Measurements from ENCODE around the gene MICALL1. TPM values are rescaled to one million over a fixed set of nuclear protein-coding genes. Genes with fewer than 3 reads are reported as not detected.

MICALL1 gene, protein sequence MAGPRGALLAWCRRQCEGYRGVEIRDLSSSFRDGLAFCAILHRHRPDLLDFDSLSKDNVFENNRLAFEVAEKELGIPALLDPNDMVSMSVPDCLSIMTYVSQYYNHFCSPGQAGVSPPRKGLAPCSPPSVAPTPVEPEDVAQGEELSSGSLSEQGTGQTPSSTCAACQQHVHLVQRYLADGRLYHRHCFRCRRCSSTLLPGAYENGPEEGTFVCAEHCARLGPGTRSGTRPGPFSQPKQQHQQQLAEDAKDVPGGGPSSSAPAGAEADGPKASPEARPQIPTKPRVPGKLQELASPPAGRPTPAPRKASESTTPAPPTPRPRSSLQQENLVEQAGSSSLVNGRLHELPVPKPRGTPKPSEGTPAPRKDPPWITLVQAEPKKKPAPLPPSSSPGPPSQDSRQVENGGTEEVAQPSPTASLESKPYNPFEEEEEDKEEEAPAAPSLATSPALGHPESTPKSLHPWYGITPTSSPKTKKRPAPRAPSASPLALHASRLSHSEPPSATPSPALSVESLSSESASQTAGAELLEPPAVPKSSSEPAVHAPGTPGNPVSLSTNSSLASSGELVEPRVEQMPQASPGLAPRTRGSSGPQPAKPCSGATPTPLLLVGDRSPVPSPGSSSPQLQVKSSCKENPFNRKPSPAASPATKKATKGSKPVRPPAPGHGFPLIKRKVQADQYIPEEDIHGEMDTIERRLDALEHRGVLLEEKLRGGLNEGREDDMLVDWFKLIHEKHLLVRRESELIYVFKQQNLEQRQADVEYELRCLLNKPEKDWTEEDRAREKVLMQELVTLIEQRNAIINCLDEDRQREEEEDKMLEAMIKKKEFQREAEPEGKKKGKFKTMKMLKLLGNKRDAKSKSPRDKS
- total RNA-seq (2014; rRNA removed; shearing (Covaris generic)) (41.4 and 46.0 TPM in 2 replicates), polyA plus RNA-seq (2016; fragmentation: Nextera tagmentation; extraction: Ambion mirVana) (7.5 and 8.0 TPM in 2 replicates)

- Histone ChIP-seq H3K79me2 (ENCODE audit: insufficient read depth) (peaks cover 43% of the 10 kb centered on the region), H3K36me3 (ENCODE audit: low read depth) (no peaks in the 10 kb centered on the region), H3K27ac (peak within 1 kb of the TSS; percentile 99), H3K9me3 (ENCODE audit: low read depth) (no peaks in the 10 kb centered on the region), H3K9ac (peak within 1 kb of the TSS; percentile 85), H3K9me2 (ENCODE audit: insufficient read depth) (no peaks in the 10 kb centered on the region), H3K4me3 (peak within 1 kb of the TSS; percentile 91), H3K4me1 (ENCODE audit: insufficient read depth) (peaks cover 36% of the 10 kb centered on the region), H2AFZ (peak within 1 kb of the TSS; percentile 55), H3K27me3 (replicated peaks; ENCODE audit: insufficient read depth) (no peaks in the 10 kb centered on the region), H3F3A (ENCODE audit: insufficient read depth) (peaks cover 13% of the 10 kb centered on the region), H3K4me2 (ENCODE audit: unreplicated experiment) (peak within 1 kb of the TSS; percentile 96), H4K20me1 (ENCODE audit: insufficient read depth) (peaks cover 7% of the 10 kb centered on the region; the same call in 1 of the 2 replicates)
- TF ChIP-seq EZH2 (IDR thresholded peaks at IDR 0.05; ENCODE audit: insufficient read depth, poor library complexity, severe bottlenecking) (no peak), EZH2phosphoT487 (IDR thresholded peaks at IDR 0.05; ENCODE audit: insufficient read depth, low read depth) (no peak)
- in situ Hi-C loops (cut with MboI): no loop called here
- peak; percentile 91 for DNase-seq
- WGBS, 2 experiments (ENCODE audit: low coverage in 1 of 2, low lambda C conversion rate in 2 of 2, missing lambda C conversion rate in 2 of 2): 4 to 8% methylated on average over 33 to 86 of the region's 90 CpGs
These were observed at the start of gene MICALL1 for GRCh38 chr22:37905534-37906363. TSS of gene MICALL1 (plus strand) at chr22:37906297. CDS start at chr22:37906423, 126 bp downstream.

GRCh38 chr22:37860796-37861421, 45.2 kb upstream of the MICALL1 start:
- H3K4me3 ChIP-seq: no peak overlapping the region
- 0 out of 2 replicates have a peak, but pooled peaks cover 10% of the 10 kb centered on the region for H3K4me1 ChIP-seq (ENCODE audit: insufficient read depth)
- no peaks in the 10 kb centered on the region for H3K9me3 ChIP-seq (ENCODE audit: low read depth)
- peaks cover 65% of the 10 kb centered on the region for H3K36me3 ChIP-seq (ENCODE audit: low read depth)
- no peak overlapping the region for H3K9ac ChIP-seq
- no peak overlapping the region for H2AFZ ChIP-seq
- in situ Hi-C loops (cut with MboI): no loop called here
- WGBS, 2 experiments (ENCODE audit: low coverage in 1 of 2, low lambda C conversion rate in 2 of 2, missing lambda C conversion rate in 2 of 2): 88 to 91% methylated on average over 7 of the region's 7 CpGs
- no peak overlapping the region for H3K27ac ChIP-seq
- H3F3A ChIP-seq (ENCODE audit: insufficient read depth): peaks cover 42% of the 10 kb centered on the region; the same call in 1 of the 2 replicates
- no peaks in the 10 kb centered on the region for H3K27me3 ChIP-seq (replicated peaks; ENCODE audit: insufficient read depth)
- peaks cover 68% of the 10 kb centered on the region for H3K79me2 ChIP-seq (ENCODE audit: insufficient read depth)
- TF ChIP-seq EZH2 (IDR thresholded peaks at IDR 0.05; ENCODE audit: insufficient read depth, poor library complexity, severe bottlenecking) (no peak), EZH2phosphoT487 (IDR thresholded peaks at IDR 0.05; ENCODE audit: insufficient read depth, low read depth) (no peak)
- no peak for DNase-seq
- H3K4me2 ChIP-seq (ENCODE audit: unreplicated experiment): no peak overlapping the region
- no peaks in the 10 kb centered on the region for H3K9me2 ChIP-seq (ENCODE audit: insufficient read depth)
- H4K20me1 ChIP-seq (ENCODE audit: insufficient read depth): no peaks in the 10 kb centered on the region

DNA sequence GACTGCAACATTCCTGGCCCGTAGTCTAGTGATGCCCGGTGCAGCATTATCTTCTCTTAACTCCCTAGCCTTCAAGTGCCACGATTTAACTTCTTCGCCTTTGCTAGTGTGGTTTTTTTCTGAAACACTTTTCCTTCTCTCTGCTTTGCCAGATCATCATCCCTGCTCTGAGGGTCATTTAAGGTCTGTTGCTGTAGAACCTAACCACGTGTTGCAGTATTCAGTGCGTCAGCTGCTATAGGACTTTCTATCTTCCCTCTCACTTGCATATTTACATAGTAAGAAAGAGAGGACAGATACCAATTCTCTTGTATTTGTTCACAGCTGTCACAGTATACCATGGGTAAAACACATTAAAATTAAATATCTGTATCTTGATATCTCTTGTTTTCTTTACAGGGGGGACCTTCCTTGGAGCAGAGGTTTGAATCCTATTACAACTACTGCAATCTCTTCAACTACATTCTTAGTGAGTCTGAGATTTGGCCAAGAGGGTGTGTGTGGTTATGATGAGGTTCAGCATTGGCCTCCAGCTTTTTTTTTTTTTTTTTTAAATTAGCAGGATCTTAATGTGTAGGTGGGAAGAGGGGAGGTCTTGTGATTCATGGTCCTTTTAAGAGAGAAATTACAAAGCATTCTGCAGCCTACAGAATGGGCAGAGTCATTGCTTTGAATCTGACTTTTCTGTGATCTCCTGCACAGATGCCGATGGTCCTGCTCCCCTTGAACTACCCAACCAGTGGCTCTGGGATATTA, 43.3 kb upstream of the MICALL1 start:
- Histone ChIP-seq H4K20me1 (ENCODE audit: insufficient read depth) (no peaks in the 10 kb centered on the region), H3K9me2 (ENCODE audit: insufficient read depth) (no peaks in the 10 kb centered on the region), H3F3A (ENCODE audit: insufficient read depth) (peaks cover 42% of the 10 kb centered on the region; the same call in 1 of the 2 replicates), H3K79me2 (ENCODE audit: insufficient read depth) (peaks cover 69% of the 10 kb centered on the region), H3K9ac (peak overlapping the region; percentile 31), H3K27ac (peak overlapping the region; percentile 61), H3K4me2 (ENCODE audit: unreplicated experiment) (no peak overlapping the region), H3K27me3 (replicated peaks; ENCODE audit: insufficient read depth) (no peaks in the 10 kb centered on the region), H2AFZ (no peak overlapping the region), H3K9me3 (ENCODE audit: low read depth) (no peaks in the 10 kb centered on the region), H3K36me3 (ENCODE audit: low read depth) (peaks cover 69% of the 10 kb centered on the region), H3K4me1 (ENCODE audit: insufficient read depth) (0 out of 2 replicates have a peak, but pooled peaks cover 10% of the 10 kb centered on the region), H3K4me3 (no peak overlapping the region)
- WGBS, 2 experiments (ENCODE audit: low coverage in 1 of 2, low lambda C conversion rate in 2 of 2, missing lambda C conversion rate in 2 of 2): 85 to 87% methylated on average over 7 of the region's 7 CpGs
- peak; percentile 44 for DNase-seq
- in situ Hi-C loops (cut with MboI): no loop called here
- no peak for TF ChIP-seq EZH2 (IDR thresholded peaks at IDR 0.05; ENCODE audit: insufficient read depth, poor library complexity, severe bottlenecking)
- no peak for TF ChIP-seq EZH2phosphoT487 (IDR thresholded peaks at IDR 0.05; ENCODE audit: insufficient read depth, low read depth)

Measured in GM23248 (cell line).